GM12878 (cell line): ENCODE results near the gene ITPRIP. TPM values are rescaled to one million over a fixed set of nuclear protein-coding genes. Genes with fewer than 3 reads are reported as not detected.

Experiments
- CEBPB ChIP-seq, 2 experiments: fragments of 150-350 bp in 1 of 2; IDR thresholded peaks; 2 replicates each; pipeline ENCODE4 v1.6.1; 2012 to 2014; ENCODE audit warnings: low read depth in 2 of 2, low read length in 2 of 2, borderline replicate concordance in 1 of 2, inconsistent platforms in 1 of 2
- CHD2 ChIP-seq: IDR thresholded peaks from 2 replicates; pipeline ENCODE4 v1.6.1; 2011; ENCODE audit warnings: low read depth, low read length, improper control_type of control experiment, borderline replicate concordance
- CHD4 ChIP-seq: fragments of 200-600 bp; sonication (generic); IDR thresholded peaks from 2 replicates; pipeline ENCODE4 v1.6.1; 2016; ENCODE audit warnings: mild to moderate bottlenecking
- CUX1 ChIP-seq: IDR thresholded peaks from 2 replicates; pipeline ENCODE4 v1.6.1; 2012; ENCODE audit warnings: improper control_type of control experiment, low read depth, low read length; ENCODE audit not compliant: insufficient replicate concordance
- EGR1 ChIP-seq, 2 experiments: IDR thresholded peaks; 1 replicate in 1 of 2; 2 replicates in 1 of 2; pipeline ENCODE4 v1.6.1; 2011 to 2012; ENCODE audit warnings: low read depth in 2 of 2, low read length in 2 of 2, borderline replicate concordance in 1 of 2, mild to moderate bottlenecking in 1 of 2, moderate library complexity in 1 of 2
- ELK1 ChIP-seq: IDR thresholded peaks from 2 replicates; pipeline ENCODE4 v1.6.1; 2012; ENCODE audit warnings: low read depth, low read length, improper control_type of control experiment
- FOXK2 ChIP-seq: fragments of 450-650 bp; IDR thresholded peaks from 2 replicates; pipeline ENCODE4 v1.6.1; 2017; ENCODE audit warnings: mild to moderate bottlenecking, moderate library complexity
- FOXM1 ChIP-seq: IDR thresholded peaks from 2 replicates; pipeline ENCODE4 v1.6.1; 2012; ENCODE audit warnings: low read depth, mild to moderate bottlenecking, inconsistent platforms, low read length, moderate library complexity
- GABPA ChIP-seq: IDR thresholded peaks from 2 replicates; pipeline ENCODE4 v1.6.1; 2014; ENCODE audit warnings: antibody characterized with exemption, low read depth, mild to moderate bottlenecking, inconsistent platforms
- IRF4 ChIP-seq: IDR thresholded peaks from 2 replicates; pipeline ENCODE4 v1.6.1; 2011; ENCODE audit warnings: low read depth, low read length
- MAX ChIP-seq: IDR thresholded peaks from 2 replicates; pipeline ENCODE4 v1.6.1; 2012; ENCODE audit warnings: low read depth, low read length, improper control_type of control experiment
- MXI1 ChIP-seq: fragments of 150-350 bp; IDR thresholded peaks from 2 replicates; pipeline ENCODE4 v1.6.1; 2011; ENCODE audit warnings: low read depth, mild to moderate bottlenecking, inconsistent platforms, low read length, improper control_type of control experiment
- NBN ChIP-seq: fragments of 450-650 bp; IDR thresholded peaks from 2 replicates; pipeline ENCODE4 v1.6.1; 2016
- NFXL1 ChIP-seq: fragments of 450-650 bp; IDR thresholded peaks from 2 replicates; pipeline ENCODE4 v1.6.1; 2017; ENCODE audit warnings: antibody characterized with exemption, mild to moderate bottlenecking, borderline replicate concordance
- SREBF1 ChIP-seq: IDR thresholded peaks from 2 replicates; pipeline ENCODE4 v1.6.1; 2012; ENCODE audit warnings: mild to moderate bottlenecking, low read length
- SREBF2 ChIP-seq: IDR thresholded peaks from 2 replicates; pipeline ENCODE4 v1.6.1; 2012; ENCODE audit warnings: mild to moderate bottlenecking, low read length
- STAT3 ChIP-seq: IDR thresholded peaks from 2 replicates; pipeline ENCODE4 v1.6.1; 2011; ENCODE audit warnings: low read depth, low read length, improper control_type of control experiment
- TARDBP ChIP-seq: IDR thresholded peaks from 2 replicates; pipeline ENCODE4 v1.6.1; 2016; ENCODE audit warnings: borderline replicate concordance
- ZNF217 ChIP-seq: fragments of 450-650 bp; IDR thresholded peaks from 2 replicates; pipeline ENCODE4 v1.6.1; 2017; ENCODE audit warnings: antibody characterized with exemption, mild to moderate bottlenecking
- ZNF384 ChIP-seq: IDR thresholded peaks from 2 replicates; pipeline ENCODE4 v1.6.1; 2012; ENCODE audit warnings: low read depth, mild to moderate bottlenecking, low read length, improper control_type of control experiment, borderline replicate concordance
- ZZZ3 ChIP-seq: IDR thresholded peaks from 2 replicates; pipeline ENCODE4 v1.6.1; 2011; ENCODE audit warnings: low read depth; ENCODE audit not compliant: control insufficient read depth, insufficient read length
- polyA plus RNA-seq, 11 experiments: library from polyadenylated mRNA; depleted of rRNA in 4 of 11; unstranded in 6 of 11; stranded (reverse) in 5 of 11; fragments of >200 nt; fragmentation: Nextera tagmentation in 4 of 11; fragmentation: Illumina TruSeq in 1 of 11; extraction: Ambion mirVana in 4 of 11; extraction: Trizol in 1 of 11; gene quantifications; 1 replicate in 1 of 11; 2 replicates in 10 of 11; pipeline versions ENCODE4 v1.2.1 to v1.2.3, GENCODE V29; 2011 to 2016; ENCODE audit warnings: inconsistent platforms in 2 of 11, missing spikeins in 2 of 11, low read depth in 1 of 11
- total RNA-seq, 4 experiments: library from RNA; depleted of rRNA in 3 of 4; stranded (reverse); fragments of >200 nt in 3 of 4; fragmentation: Illumina TruSeq in 1 of 4; extraction: Trizol in 1 of 4; gene quantifications; 2 replicates each; pipeline versions ENCODE4 v1.2.1 to v1.2.3, GENCODE V29; 2013 to 2021
- TF ChIP-seq, protein P1 (sequence below): fragments of 450-650 bp; IDR thresholded peaks from 2 replicates; pipeline ENCODE4 v1.6.1; 2016; ENCODE audit warnings: mild to moderate bottlenecking
- TF ChIP-seq, protein P2 (sequence below): IDR thresholded peaks from 2 replicates; pipeline ENCODE4 v1.6.1; 2011; ENCODE audit warnings: borderline replicate concordance, low read depth, mild to moderate bottlenecking, moderate library complexity, mixed read lengths, low read length; ENCODE audit not compliant: insufficient read depth; ENCODE audit errors: extremely low read length

ITPRIP gene
- total and polyA plus RNA-seq, 10 of the 15 experiments (the other 5 are each of a cell fraction or from before 2014, with no cell fraction given) = 0.82 to 10.4 (median 5.9) TPM

- TF ChIP-seq, protein P1, sequence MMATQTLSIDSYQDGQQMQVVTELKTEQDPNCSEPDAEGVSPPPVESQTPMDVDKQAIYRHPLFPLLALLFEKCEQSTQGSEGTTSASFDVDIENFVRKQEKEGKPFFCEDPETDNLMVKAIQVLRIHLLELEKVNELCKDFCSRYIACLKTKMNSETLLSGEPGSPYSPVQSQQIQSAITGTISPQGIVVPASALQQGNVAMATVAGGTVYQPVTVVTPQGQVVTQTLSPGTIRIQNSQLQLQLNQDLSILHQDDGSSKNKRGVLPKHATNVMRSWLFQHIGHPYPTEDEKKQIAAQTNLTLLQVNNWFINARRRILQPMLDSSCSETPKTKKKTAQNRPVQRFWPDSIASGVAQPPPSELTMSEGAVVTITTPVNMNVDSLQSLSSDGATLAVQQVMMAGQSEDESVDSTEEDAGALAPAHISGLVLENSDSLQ = no peak
- TF ChIP-seq CEBPB (IDR thresholded peaks at IDR 0.05; ENCODE audit: borderline replicate concordance in 1 of 2, low read depth in 2 of 2, low read length in 2 of 2) (no peak), CUX1 (no peak), ZNF384 (no peak), ELK1 (no peak), NBN (no peak), CHD2 (no peak), STAT3 (no peak), MXI1 (no peak), MAX (no peak), GABPA (no peak), SREBF1 (no peak), IRF4 (no peak), TARDBP (0 out of 2 replicates have a peak, but pooled peaks have one; percentile 34), ZZZ3 (no peak), EGR1 (IDR thresholded peaks at IDR 0.05; ENCODE audit: borderline replicate concordance in 1 of 2, low read depth in 2 of 2, low read length in 2 of 2) (no peak), ZNF217 (no peak), CHD4 (no peak), SREBF2 (no peak), FOXM1 (peak; percentile 24; the same call in 1 of the 2 replicates), NFXL1 (no peak), FOXK2 (no peak)
- TF ChIP-seq, protein P2, sequence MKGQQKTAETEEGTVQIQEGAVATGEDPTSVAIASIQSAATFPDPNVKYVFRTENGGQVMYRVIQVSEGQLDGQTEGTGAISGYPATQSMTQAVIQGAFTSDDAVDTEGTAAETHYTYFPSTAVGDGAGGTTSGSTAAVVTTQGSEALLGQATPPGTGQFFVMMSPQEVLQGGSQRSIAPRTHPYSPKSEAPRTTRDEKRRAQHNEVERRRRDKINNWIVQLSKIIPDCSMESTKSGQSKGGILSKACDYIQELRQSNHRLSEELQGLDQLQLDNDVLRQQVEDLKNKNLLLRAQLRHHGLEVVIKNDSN = no peak
Measured at GRCh38 chr10:104291439-104291951, 46.8 kb downstream of the ITPRIP start (continued).
